ENCODE measurements around the gene PLA2G4D.
A peak's percentile ranks its signal among the peaks of the same experiment; 100 is the strongest.

The PLA2G4D gene

DNA sequence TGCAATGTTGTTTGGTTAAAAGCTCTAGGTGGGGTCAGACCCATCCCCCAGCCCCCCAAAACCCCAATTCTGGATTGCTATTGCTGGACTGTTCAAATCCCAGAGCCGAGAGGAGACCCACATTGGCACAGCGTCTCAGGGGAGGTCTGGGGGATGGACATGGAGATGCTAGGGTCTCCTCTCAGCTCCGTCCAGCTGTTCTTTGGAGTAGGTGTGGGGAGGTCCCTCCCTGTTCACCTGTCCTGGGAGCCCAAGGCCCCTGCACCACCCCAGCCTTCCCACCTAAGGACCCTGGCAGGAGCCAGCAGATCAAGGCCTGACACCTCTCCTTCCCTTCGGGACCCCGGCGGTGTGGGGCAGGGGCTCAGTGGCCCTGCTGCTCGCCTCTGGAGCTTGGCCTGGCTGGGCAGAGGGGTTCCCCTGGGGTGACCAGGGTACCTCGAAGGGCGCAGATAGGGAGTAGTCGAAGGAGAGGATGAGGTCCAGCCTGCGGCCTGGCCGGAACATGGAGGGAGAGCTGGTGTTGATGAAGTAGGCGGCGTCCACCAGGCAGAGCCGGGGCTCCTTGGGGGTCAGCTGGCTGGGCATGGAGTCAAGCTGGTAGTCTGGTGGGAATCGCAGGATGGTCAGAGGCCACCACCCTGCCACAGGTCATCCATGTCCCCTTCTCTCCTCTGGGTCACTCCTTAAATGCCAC, 23.9 kb downstream of the PLA2G4D start:
- DNase-seq = no peak

DNA sequence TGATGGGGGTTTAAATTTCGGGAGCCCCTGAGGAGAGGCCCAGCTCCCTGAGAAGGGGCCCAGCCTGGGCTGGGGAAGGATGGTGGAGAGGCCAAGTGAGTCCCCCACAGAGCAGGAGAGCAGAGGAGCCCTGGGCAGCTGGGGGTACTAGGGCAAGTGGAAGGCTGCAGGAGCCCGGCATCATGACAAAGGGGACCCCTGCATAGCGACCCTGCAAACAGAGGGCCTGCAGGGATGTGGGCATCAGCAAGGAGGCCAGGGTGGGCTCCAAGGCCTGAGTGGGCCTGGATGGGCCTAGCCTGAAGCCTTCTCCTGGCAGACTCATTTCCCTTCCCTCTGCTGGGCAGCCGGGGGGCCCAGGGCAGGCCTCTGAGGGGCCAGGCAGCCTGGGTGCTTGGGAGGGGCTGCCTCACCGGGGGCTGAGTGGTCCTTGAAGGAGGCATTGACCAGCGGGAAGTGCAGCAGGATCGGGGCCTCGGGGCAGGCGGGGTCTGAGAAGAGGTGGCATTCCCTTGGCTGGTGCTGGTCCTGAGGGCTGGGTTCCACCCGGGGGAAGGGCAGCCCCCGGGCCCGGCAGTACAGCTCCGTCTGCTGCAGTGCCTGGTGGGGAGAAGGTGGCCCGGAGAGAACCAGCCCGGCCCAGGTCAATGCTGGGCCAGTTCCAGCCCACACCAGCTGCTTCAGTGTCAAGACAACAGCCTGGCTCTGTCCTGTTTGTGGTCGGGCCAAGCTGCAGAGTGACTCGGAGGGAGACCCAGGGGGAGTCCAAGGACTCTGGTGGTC, 24.7 kb downstream of the PLA2G4D start:
- no peak for DNase-seq

DNA sequence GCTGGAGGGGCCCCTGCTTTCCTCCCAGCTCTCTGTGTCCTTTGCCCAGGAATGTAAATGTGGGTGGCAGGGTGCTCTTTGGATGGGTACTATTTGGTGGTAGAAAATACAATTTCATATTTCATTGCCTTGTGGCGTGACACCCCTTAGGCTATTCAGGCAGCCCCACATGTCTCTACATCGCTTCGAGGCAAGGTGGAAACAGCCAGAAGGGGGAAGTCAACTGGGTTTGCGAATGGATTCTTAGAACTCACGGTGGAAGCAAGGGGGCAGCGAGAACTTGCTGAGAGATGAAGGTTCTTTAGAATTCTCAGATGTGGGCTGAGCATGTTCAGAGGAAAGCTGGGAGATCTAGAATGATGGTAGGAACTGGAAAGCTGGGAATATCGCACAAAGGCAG, 25.3 kb downstream of the PLA2G4D start:
- peak in 1 of 2 experiments; percentile 23 for DNase-seq

DNA sequence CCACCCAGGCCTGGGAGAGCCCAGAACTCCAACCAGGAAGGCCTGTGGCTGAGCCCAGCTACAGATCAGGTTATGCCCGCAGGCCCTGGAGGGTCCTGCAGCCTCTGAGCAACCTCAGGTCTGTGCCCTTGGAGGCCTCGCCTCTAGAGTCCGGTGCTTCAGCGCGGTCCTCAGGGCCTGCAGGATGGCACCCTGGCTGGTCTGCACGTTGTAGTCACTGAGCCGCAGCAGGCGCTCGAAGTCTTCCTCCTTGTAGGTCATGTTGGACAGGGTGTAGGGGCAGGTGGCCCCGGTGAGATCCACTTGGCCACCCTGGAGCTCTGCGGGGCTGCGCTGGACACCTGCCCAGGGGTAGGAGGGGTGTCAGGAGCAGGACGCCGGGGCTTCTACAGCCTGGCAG, 25.8 kb downstream of the PLA2G4D start:
- DNase-seq = no peak

DNA sequence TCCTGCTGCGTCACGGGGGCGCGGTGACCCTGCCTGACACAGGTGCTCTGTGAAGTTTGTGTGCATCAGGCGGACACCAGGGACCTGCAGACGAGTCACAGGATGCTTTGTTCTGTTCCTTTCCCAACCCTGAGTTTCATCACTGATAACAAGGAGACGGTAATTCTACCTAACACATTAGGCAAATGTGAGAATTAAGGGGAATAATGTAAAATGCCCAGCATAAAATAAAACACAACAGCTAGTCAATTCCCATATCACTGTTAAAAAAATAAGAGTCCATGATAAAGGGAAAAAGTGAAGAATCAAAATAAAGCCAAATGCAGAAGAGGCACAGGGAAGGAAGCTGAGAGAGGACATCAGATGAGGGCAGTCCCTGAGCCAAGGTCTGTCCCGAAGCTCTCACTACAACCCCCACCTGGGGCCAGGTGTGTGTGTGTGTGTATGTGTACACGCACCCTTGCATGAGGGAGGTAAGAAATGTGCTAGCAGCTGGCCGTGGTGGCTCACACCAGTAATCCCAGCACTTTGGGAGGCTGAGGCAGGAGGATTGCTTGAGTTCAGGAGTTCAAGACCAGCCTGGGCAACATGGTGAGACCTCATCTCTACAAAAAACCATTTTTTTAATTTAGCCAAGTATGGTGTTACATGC, 27.5 kb downstream of the PLA2G4D start:
- DNase-seq = no peak

DNA sequence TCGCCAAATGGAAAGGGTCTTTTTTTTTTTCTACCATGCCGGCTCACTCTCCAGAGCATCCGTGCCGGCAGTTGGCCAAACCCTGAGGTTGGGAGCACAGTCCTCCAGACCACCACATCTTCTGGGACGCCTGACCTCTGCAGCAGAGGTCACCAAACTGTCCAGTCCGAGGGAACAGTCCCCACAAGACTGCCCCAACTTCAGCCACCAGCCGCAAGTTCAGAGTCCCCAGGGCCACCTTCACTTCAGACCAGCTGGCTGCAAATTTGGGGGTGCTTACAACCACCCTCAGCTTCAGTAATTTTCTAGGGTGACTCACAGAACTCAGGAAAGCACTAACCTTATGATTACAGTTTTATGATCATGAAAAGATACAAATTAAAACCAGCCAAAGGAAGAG, 28.9 kb downstream of the PLA2G4D start:
- DNase-seq = no peak

DNA sequence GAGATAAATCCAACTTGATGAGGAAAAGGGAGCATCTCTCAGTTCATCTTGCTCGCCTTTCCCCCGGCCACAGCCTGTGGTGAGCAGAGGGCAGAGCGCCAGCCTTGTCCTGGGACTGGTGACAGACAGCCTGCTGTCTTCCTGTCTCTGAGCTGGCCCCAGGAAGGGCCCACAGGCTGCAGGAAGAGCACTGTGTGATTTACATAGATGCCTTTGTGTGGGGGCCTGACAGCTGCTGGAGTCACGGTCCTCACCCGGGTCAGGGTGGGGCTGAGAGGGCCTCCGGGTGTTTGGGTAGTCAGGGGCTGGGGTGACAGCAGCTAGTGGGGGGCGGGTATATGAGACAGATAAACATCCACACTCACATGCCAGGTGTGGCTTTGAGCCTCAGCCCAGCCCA, 29.3 kb downstream of the PLA2G4D start:
- peak in 1 of 2 experiments; percentile 32 for DNase-seq

DNA sequence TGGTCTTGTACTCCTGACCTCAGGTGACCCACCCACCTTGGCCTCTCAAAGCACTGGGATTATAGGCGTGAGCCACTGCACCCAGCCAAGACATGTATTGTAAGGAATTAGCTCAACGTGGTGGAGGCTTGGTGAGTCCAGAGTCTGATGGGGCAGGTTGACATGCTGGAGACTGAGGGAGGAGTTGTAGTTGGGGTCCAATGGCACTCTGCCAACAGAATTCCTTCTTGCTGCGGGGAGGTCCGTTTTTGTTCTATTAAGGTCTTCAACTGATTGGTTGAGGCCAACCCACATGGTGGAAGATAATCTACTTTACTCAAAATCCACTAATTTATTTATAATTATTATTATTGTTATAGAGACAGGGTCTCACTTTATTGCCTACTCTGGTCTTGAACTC, 30.1 kb downstream of the PLA2G4D start:
- DNase-seq = no peak

DNA sequence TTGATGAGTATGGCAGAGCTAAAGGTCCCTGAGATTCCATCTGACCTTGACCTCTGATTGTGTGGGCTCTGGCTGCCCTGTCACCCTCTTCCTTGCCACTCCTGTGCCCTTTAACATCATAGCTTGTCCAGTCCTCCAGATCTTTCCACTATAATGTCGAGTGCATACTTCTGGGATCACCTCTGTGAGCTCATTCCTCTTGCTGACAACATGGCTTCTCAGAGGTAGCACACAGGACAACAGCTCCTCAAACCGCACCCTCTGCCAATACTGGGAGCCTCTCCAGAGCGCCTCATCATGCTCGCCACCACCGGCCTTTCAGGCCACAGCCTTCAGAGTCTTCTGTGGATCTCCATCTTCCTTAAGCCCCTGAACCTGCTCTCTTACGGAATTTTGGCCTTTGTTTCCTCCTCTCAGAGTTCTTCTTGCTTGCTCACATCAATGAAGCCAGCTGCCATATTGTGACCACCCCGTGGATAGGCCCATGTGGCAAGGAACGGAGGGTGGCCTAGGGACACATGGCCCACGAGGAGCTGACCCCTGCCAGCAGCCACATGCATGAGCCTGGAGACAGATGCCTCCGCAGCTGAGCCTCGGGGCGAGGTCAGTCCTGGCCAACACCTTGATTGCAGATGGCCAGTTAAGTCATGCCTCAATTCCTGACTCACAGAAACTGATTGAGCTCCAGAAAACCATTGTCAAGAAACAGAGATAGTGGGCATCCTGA, 31.1 kb downstream of the PLA2G4D start:
- DNase-seq = no peak

DNA sequence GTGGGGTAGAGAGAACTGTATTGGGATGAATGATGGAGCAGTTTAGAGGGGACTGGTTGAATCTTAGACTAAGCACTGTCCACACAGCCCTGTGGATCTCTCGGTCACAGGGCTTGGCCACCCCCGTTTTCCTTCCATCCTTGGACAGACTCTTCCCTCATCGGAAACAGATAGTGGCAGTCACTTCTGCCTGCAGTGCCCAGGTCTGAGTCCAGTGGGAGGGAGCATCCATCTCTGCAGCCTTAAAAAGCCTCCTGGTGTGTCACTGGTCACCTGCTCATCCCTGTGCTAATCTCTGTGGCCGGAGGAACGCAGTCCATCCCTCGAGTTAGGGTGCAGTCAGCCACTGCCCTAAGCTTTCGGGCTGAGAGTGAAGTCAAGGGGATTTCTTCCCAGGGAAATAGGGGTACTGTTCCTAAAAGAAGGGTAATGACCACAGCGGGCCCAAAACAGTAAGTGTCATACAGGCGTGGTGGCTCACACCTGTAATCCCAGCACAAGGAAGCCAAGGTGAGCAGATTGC, 32.0 kb downstream of the PLA2G4D start:
- DNase-seq = no peak

DNA sequence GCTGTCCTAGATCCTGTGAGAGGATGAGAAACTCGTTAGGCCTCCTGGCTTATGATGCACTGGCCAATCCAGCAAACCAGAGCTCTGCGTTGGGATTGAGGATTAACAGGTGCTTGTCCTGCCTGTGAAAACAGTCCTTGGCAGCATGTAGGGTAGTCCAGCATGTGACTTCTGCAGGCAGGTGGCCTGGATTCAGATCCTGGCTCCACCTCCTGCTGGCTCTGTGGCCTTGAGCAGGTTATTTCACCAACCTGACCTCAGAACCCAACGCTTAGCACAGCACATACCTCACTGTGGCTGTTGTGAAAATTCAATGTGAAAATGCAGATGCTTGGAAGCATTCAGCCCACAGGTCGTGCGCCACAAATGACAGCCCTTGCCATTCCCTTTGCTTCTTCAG, 33.6 kb downstream of the PLA2G4D start:
- no peak for DNase-seq

DNA sequence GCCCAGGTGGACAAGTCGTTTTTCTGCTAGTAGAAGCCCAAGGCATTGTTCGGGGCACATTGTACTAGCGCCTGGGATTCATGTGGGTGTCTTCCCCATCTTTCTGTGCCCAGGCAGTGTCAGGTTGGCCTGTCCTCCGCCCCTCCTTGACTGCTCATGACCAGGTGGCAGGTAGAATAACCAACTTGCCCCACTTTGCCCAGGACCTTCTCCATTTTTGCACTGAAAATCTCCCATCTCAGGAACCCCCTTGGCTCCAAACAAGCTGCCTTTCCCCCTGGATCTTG, 33.9 kb downstream of the PLA2G4D start:
- DNase-seq = no peak

DNA sequence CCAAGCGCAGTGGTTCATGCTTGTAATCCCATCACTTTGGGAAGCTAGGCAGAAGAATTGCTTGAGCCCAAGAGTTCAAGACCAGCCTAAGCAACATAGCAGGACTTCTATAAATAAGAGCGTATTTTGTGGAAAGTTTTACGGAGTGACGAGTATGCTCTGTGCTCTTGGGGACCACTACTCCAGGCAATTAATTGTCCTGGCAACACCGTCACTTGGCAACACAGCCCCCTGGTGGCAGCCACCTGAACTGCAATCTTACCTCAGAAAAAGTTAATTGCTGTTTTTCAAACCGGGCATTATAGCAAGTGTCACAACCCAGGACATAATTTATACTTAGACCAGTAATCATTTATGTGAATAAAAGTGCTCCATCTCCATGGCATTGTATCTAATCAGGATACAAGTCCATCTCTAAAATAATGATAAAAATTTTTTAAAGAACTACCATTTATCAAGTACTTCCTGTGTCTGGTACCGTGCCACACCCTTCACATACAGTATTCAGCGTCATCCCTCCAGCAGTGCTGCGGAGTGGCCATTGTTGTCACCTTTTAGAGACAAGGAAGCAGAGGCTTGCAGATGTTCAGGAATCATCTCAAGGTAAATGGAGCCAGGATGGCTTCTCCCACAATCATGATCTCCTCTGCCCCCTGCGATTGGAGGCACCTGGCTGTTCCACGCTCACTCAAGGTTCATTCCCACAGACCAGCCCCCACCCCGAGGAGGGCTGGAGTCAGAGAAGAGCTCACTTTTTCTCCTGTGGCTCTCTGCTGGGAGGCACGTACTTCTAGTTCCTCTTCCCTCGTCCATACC, 34.5 kb downstream of the PLA2G4D start:
- DNase-seq = peak; percentile 31 to 57

DNA sequence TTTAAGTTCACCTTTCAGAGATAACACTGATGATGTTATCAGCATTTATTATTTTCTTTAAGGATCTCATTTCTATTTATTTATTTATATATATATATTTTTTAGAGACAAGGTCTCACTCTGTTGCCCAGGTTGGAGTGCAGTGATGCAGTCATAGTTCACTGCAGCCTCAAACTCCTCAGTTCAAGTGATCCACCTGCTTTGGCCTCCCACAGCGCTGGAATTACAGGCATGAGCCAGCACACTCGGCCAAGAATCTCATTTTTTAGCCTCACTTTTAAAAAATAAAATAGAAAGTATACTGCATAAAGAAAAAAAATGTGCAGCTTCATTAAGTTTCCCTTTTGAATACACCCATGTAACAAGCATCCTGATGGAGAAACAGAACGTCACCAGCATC, 35.6 kb downstream of the PLA2G4D start:
- DNase-seq = no peak

DNA sequence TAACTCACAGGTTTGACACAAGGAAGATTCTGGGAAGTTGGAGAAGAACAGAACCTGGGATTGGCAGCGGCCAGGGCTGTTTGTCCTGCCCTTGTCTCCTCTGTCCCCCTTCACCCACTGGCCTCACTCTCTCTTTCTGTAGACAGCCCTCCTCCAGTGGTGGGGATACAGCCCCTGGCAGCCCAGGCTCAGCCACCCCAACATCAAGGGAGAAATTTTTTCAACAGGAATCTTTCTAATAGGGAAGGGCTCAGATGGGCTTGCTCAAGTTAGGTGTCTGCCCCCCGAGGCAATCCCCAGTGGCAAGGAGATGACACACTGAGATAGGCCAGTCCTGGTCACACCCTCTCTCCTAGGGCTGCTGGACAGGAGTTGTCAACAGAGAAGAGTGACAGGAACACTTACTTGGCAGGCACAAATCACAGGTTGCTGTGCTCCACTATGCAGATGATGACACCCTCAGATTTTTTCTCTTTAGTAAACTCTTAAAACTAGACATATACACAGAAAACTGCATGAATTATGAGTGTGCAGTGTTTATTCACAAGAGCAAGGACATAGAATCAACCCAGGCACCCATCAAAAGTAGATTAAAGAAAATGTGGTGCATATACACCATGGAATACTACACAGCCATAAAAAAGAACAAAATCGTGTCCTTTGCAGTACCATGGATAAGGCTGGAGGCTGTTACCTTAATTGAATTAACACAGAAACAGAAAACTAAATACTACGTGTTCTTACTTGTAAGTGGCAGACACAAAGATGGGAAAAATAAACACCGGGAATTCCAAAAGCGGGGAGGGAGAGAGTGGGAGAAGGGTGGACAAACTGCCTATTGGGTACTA, 36.3 kb downstream of the PLA2G4D start:
- no peak for DNase-seq

DNA sequence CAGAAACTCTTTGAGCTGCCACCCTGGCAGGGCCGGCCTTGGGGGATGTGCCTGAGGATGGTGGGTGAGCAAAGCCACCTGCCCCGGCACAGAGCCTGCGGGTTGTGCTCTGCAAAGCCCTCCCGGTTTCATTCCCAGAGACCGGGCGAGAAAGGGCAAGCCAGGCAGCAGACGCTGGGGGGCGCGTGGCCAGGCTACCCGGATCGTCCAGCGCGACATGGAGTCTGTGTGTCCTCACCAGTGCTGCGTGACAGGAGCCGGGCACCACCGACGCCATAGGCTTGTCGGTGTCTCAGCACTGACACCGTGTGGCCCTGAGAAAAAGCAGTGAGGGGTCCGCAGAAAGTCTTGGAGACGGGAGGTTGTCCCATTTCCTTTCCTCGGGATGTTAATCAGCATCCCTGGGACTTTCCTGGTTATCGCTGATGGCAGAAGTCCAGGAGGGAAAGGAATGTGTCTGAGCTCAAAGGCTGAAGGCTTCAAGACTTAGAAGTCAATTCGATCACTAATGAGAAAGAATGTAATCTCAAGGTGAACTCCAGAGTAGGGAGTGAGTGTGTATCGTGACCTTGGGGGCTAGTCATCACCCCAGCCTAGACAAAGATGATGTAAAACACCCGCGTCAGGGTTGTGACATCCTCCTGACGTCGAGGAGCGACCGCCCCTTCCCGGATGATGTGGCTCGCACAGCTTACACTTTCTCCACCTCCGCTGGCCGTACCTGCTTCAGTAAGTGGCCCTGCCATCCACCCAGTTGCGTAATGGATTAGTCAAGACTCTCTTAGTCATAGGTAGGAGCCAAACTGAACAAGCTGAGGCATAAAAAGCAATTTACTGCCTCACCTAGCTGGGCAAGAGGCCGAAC, 37.2 kb downstream of the PLA2G4D start:
- DNase-seq = peak; percentile 68 to 90

DNA sequence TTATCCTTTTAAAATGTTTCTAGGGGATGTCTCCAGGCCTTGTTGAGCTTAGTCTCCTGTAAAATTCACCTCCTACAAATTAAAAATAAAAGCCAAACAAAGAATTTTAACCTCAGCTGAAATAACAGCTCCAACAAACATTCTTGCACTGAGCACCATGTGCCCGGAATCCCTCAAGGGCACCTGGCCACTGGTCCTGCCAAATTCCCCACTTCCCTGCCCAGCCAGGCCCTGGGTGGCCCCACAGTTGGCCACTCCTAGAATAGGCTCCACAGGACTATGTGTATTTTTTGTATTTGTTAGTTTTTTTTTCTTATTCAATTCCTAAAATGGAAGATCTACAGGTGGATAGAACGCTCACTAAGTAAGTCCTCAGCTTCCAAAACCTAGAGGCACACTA, 40.4 kb downstream of the PLA2G4D start:
- no peak for DNase-seq

DNA sequence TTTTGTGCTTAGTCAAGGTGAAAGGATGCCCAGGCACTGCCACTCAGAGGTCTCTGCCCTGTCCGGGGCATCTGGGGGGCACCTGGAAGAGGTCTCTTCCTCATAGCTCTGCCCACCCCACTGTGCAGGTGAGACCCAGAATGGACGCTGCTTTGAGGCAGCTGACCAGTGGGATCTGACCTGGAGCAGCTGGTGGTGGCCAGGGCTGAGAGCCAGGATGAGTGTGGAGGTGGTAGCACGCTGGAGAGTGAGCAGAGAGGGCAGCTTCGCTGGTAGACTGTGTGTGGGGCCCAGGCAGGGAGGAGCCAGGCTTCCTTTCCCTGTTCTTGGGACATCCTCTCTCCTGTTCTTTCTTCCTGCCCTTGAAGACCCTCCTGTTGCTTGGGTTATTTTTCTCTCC, 41.4 kb downstream of the PLA2G4D start:
- DNase-seq = no peak

DNA sequence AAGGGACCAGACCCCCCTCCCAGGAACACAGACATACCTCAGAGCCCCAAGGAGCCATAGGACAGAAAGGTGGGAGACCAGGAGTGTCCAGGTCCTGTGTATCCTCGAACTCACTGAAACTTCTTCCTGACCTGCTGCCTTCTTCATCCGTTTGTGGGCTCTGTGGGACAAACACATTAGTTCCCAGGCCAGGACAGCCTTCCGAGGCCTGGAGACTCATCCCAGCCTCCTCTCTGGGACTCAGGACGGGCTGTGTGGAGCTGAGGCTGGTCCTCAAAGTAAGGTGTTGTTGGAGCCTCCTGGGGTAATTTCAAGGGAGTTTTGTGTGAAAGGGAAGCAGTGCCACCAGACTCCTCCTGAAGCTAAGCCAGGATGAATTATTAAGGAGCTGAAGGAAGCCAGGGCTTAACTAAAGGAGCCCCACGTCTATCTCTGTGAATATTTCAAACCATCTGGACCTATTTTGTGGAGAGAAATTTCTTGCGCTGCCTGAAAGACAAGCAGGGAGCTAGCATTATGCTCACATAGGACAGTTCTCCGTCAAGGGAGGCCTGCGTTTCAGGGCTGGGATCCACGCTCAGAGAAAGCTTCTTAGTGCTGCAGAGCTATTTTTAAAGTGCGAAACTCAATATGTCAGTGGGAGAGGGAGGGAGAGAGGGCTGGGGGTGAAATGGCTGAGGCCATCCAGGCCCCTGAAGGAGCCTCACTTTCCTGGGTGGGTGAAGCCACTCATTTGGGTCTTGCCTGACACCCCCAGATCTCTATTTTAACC, 43.7 kb downstream of the PLA2G4D start:
- DNase-seq = no peak

DNA sequence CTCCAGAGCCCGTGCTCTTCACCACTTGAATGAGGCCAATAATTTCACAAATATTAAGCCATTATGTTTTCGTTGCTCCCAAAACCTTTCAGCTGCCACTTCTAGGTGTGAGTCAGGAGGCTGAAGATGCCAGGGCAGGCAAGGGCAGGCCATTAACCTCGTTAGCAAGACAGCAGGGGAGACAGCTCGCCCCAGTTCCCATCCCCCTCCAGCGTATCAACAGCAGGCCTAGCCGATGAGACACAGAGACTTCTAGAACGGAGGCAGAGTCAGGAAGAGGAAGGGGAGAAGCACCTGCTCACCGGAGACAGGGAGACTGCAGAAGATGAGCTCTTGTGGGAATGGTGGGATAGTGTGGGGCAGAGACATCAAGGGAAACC, 45.6 kb downstream of the PLA2G4D start:
- no peak for DNase-seq

Measured in NCI-H526 (cell line).